ENCODE data around the gene CACYBP.

The CACYBP gene

DNA sequence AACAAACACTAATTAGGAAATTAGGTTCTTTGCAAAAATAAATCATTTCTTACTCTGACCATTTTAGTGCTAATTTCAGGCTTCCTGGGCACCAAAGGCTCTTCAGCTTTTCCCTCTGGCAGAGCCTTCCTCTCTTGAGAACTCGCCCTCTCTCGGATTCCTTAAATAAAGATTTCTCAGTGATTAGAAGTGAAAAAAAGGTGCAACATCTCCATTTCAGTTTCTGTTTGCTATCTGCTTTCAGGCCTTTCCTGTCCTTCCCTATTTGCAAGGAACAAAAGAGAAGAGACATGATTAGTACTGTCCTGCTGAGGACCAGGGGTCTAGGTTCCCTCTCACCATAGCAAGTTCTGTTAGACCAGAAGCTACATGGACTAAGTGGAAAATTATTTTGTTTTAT lies 27.8 kb upstream of the CACYBP start:
- DNase-seq (ENCODE audit: low read depth, low spot score), result no peak

DNA sequence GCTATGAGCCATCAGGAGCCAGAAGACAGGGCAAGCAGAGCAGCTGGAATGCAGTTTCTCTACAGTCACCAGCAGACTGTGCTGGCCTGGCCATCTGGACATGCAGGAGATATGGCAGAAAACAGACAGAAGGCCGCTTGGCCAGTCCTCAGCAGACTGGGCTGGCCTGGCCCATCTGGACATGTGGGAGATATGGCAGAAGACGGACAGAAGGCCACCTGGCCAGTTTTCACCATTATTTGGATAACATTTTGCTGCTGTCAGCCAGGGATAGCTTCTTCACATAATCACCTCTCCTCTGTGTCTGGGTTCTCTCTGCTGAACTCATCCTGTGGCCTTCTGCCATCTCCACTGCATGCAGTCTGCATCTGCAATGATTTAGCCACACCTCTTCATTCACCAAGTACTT lies 25.0 kb upstream of the CACYBP start:
- DNase-seq (ENCODE audit: low read depth, low spot score), result no peak

DNA sequence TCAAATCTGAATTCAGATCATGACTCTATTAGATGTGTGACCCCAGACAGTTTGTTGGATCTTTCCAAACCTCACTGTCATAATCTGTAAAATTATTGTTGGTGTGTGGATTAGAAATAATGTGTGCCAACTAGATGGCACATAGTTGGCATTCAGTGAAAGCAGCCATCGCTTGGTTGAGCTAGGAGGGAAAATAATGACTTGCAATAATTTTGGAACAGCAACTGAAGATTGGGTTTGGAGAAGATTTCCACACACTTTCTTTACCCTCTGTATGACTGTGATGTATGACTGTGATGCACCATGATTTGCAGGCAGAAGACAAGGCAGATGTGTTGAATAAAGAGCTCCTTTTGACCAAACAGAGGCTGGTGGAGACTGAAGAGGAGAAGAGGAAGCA lies 24.0 kb upstream of the CACYBP start:
- DNase-seq (ENCODE audit: low read depth, low spot score), result no peak

DNA sequence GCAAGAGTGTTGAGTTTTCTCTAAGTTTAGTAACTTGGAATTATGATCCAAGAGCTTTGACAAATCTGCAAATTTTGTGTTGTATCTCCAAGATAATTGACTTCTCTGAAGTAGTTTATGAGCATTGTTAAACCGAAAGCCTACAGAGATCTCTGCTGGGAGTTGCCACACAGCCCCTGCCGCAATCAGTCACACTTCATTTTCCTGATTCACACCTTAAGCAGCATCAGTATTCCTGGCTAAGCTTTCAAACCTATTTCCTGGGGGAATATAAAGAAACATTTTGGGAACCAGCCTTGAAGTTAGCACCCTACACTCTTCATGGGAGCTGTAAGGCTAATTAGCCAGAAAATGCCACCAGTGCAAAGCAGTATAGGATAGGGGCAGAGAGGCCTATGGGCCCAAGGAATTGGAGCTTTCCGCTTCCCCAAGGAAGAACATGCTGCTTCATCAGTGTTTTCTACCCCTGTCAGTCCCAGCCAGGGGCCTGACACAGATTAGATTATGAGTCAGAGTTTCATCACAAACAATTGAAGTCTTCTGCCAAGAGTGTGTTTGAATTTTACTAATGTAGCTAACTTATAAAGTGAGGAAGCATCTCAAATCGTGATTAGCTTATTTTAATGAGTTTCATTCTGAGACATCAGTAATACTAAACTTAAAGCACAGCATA lies 23.2 kb upstream of the CACYBP start:
- no peak for DNase-seq (ENCODE audit: low read depth, low spot score)

DNA sequence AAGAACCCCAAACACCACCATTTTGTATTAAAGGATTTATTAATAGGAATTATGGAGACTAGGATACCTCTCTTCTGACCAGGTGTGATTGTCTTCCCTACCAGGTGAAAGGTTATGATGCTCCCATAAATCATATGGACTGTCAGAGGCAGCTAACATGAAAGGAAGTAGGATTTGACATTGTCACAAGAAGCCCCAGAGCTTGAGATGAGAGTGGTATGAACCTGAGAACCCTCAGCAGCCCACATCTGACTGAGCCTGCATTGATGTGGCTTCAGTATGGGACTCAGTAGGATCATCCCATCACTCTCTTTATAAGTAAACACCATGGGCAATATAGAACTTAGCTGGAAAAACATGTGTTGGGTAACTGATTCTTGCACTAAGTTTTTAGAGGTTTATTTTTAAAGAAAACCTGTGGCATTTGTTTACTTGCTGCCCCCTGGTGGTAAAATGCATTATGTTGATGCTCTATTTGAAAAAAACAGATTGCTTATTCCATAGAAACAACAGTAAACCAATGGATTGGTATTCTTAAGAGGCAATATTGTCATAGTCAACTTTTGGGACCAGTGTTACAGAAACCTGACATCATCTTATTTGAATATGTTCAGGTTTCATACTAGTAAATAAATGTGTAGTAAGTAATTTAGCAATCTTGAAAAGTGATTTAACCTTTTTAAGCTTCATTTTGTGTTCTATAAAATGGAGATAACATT lies 16.6 kb upstream of the CACYBP start:
- DNase-seq (ENCODE audit: low read depth, low spot score), result no peak

DNA sequence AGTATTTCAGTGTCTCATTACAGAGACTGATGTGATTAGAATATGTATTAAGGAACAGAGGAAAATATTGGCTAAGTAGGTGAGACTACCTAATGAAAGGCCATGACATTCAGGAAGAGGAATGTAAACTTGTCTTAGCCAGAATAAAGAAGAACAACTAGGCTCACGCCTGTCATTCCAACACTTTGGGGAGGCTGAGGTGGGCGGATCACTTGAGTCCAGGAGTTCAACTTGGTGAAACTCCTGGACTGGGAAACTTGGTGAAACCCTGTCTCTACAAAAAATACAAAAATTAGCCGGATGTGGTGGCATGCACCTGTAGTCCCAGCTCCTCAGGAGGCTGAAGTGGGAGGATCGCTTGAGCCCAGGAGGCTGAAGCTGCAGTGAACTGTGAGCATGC lies 14.8 kb upstream of the CACYBP start:
- DNase-seq (ENCODE audit: low read depth, low spot score), result no peak

DNA sequence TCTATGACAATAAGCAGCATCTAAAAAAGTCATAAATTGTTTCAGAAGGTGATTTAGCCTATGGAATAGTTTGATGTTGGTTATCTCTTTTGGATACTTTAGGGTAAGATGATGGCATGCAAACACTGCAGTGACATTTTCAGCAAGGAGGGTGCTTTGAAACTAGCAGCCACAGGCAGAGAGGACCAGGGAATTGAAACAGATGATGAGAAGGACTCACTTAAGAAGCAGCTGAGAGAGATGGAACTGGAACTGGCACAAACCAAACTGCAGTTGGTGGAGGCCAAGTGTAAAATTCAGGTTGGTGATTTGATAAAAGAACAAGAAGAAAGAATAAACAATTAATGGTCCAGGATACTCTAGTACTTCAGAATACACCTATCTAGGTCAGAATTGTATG lies 11.2 kb upstream of the CACYBP start:
- no peak for DNase-seq (ENCODE audit: low read depth, low spot score)

DNA sequence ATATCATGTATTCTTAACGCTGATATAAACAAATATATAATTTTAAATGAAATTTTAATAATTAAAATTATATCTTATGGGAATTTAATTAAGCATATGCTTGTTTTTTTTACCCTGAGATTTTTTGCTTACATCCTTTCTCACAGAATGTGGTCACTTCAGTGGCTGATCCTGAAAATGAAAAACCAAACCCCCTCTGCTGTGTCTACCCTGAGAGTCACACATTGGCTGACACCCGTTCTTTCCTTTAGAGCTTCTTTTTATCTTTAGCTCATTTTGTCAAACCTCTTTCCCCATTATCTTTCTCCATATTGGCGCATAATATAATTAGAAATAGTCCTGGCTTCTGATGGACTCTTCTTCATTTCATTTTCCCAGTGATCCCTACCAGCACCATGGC lies 10.8 kb upstream of the CACYBP start:
- no peak for DNase-seq (ENCODE audit: low read depth, low spot score)

DNA sequence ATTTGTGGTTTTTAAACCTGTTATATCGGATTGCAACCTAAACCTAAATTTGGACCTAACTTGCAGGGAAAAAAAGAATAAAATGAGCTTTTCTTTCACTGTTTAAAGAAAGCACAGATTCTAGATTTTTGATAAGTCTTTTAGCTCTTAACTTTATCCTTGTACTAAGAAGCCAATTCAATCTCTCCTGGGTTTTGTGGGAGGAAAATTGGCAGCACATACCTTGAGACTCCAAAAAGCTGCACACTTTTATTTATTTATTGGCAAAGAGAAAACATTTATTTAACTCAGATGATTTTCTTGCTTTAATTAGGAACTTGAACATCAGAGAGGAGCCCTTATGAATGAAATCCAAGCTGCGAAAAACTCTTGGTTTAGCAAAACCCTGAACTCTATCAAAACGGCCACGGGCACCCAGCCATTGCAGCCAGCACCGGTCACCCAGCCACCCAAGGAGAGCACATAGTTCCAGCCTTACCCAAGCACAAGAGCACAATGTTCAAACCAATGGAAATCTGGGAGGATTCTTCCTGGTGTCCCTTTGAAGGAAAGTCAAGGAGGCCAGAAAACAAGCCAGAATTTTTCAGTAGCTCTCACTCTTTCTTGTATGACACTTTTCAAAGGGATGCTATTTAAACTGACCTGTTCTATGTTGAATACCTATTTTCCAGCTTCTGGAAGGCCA lies 10.1 kb upstream of the CACYBP start:
- DNase-seq (ENCODE audit: low read depth, low spot score), result no peak

DNA sequence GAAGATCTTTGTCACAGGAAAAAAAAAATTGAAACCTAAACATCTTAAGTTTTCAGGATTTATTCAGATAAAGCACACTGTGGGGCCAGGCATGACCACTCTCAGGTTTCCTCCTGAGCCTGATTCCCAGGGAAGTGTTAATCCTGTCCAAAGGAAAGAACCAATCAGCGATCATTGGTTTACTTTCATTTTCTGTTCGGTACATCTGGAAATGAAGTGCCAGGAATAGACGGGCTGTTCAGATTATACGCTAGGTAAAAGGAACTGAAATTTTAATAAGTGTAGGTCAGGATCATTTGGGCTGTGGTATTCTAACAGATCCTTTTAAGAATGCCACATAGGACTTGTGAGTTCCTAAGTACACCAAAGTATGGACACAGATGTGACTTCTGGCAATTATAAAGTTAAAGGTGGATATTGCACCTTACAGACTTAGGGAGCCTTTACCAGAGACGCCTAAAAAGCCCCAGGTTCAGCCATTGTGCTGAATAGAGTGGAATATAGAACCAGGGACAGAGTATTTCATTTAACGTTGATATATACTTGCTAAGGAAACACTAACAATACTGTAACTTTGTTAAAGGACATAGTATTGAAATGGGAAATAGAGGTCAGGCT lies 9.3 kb upstream of the CACYBP start:
- DNase-seq (ENCODE audit: low read depth, low spot score), result no peak

DNA sequence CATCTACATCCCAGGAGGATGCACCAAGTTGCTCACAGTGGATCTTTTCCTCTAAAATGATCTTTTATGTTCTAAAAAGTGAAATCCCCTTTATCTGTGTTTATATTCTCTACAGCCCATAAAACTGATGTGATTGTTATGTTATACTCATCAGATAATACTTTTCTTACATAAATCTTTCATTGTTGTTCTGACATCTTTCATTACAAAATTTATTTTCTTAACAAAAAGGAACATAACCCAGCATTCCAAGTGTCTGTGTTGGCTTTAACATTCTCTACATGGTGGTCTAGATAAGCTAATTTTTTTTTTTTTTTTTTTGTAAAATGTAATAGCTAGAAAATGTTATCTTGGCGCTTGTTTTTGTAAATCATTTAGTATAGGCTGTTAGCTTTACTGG lies 8.3 kb upstream of the CACYBP start:
- DNase-seq (ENCODE audit: low read depth, low spot score), result no peak

DNA sequence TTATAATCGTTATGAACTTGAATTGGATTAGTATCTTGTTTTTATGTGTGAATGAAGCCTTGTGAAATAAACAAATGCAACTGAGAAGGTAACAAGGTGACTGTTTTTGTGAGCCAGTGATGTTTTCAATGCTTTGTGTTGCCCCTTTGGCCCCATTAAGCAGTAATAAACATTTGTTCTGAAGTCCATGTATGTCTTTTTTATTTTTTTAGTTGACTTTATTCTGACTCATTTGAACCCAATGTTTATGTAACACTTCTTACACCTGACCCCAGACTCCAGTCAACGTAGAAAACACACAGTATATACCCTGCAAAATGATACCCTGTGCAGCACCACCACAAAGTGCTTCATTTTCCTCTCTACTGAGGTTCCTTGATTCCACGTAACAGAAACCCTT lies 4.6 kb upstream of the CACYBP start:
- DNase-seq (ENCODE audit: low read depth, low spot score), result no peak

DNA sequence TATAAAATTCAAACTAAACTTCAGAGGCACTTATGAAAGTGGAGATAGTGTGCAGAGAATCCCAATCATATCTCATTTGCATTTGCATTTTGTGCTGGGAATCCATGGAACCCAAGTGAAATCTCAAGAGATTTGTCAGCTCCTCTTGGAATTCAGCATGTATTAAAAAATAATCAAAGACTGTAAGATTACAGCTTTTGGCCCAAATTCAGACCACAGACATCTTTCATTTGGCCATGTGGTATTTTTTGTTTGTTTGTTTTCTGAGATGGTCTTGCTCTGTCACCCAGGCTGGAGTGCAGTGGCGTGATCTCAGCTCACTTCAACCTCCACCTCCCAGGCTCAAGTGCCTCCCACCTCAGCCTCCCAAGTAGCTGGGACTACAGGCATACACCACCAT lies 3.8 kb upstream of the CACYBP start:
- no peak for DNase-seq (ENCODE audit: low read depth, low spot score)

DNA sequence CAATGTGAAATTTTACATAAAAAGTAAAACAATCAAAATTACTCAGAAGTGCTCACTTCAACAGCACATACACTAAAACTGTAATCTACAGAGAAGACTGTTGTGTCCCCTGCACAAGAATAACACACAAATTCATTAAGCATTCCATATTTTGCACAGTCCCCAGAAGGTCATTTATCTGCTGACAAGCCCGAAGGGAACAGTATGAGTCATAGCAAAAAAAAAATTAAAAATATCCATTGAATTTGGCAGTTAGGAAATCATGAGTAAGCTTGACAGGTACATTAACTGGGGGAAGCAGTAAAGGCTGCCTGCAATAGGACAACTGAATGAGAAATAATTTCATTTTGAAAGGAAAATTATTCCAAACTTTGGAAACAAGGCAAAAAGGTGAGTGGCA lies 3.3 kb upstream of the CACYBP start:
- DNase-seq (ENCODE audit: low read depth, low spot score), result no peak

DNA sequence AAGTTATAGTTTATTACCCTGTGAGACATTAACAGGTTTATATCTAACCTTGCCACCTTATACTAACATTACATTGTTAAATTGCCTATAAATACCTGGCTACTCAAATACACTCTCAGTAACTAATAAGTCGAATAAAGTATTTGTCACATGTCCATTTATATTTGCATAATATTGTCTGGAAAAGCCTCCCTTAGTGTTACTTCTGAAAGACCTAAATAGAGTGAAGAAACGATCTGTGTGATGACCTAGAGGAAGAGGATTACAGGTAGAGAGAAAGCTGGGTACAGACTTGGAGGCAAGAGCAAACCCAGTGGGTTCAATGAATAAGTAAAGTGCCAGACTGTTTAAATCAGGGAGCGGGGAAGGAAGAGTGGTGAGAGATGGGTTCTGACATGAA lies 2.7 kb upstream of the CACYBP start:
- no peak for DNase-seq (ENCODE audit: low read depth, low spot score)

DNA sequence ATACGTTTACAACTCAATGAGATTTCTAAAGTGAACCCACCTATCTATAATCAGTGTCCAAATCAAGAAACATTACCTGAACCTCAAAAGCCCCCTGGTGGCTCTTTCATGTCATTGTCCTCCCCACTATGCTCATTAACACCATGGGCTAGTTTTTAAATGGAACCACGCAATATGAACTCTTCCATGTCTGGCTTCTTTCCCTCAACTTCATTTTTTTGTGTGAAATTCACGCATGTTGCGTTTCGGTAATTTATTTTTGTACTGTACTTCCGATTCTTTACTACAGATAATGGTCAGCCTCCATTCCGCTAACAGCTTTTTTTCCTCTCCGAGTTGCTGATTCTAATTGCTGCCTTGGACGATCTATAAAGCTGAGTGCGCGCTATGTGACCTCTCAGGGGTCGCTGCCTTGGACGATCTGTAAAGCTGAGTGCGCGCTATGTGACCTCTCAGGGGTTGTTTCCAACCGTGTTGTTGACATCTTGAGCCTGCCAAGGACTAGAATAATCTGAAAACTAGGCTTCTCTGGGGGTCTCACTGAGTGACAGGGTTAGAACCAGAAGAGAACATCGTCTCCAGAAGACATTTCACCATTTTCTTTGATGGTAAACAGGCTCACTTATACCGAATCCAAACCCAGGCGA lies 1.1 kb upstream of the CACYBP start:
- no peak for DNase-seq (ENCODE audit: low read depth, low spot score)

DNA sequence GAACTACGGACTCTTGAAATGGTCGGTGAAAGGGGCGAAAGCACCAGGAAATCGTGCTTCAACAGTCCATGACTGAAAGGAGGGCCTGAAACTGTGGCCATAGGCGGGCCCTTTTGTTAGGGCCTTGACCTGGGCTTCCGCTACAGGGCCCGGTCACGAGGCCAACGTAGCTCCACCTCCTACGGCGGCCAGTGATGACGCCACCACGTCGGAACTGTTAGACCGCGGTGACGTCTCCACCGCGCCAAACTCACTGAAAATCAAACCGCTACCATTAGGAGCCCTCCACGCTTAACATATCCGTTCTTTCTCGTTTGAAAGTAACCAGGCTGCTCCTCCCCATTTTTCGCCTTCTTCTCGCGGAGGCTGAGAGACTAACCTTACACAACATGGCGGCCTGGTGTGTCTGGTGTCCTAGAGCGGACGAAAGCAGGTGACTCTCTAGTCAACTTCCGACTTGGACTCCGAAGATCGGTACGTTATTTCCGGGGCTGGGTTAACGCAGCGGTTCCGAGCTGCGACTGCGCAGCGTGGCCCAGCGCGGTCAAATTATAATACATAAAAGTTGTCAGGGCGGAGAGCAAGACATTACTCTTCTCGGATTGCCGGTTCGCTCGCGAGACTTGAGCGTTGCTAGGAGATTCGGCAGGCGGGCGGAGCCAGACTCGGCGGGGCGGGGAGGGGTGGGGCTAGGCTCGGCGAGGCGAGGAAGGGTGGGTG lies 371 bp upstream of the CACYBP start:
- peak; percentile 99 for DNase-seq (ENCODE audit: low read depth, low spot score)

DNA sequence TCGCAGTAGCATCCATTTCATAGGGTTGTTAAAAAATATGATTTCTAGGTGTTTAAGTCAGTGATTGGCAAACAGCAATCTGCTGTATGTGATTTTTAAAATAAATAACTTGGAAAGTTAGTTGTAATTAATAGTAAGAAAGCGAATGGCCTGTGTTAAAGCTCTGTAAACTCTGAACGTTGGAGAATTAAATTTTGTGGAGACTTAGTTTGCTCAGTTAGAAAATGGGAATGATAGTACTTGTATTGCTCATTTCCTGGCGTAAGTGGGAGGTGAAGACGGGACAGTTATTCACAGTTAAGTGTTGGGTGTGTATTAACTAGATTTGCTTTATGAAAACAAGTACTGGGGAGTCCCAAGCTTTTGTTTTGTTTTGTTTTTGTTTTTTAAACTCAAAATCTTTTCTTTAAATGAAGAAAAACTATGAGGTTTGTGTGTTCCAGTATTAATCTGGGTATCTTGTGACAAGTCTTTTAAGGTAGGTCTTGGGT lies 995 bp downstream of the CACYBP start:
- DNase-seq (ENCODE audit: low read depth, low spot score), result no peak

DNA sequence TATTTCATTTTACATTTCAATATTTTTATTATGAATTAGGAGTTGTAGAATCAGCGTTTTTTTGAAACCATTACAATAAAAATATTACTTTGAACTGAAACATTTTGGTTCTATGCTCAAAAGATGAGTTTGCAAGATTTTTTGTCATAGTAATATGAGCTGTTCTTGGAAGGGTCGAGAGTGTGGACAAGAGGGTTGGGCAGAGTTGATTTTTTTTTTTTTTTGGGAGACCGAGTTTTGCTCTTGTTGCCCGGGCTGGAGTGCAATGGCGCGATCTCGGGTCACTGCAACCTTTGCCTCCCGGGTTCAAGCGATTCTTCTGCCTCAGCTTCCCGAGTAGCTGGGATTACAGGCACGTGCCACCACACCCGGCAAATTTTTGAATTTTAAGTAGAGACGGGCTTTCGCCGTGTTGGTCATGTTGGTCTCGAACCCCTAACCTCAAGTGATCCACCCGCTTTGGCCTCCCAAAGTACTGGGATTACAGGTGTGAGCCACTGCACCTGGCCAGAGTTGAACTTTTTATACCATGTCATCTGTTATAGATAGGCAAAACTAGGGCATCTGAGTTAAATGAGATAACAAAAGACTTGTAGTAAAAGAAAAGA lies 3.3 kb downstream of the CACYBP start:
- no peak for DNase-seq (ENCODE audit: low read depth, low spot score)

DNA sequence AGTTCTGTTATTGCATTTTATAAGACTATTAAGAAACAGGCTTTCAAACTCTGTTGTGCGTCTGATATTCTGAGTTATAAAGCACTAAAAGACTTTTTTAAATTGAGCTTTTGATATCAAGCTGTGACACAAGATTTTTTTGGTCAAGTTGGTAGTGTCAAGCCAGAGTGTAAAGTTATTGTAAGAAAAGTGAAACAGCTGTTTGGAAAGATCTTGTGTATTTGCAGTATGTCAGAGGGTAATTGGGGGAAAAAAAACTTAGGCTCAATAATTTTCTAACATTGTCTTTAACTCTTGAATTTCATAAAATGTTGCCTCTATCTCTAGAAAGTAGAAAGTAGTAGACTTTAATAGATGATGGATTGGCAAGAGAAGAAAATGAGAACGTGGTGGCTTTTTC lies 3.8 kb downstream of the CACYBP start:
- no peak for DNase-seq (ENCODE audit: low read depth, low spot score)

Data from brain pericyte (primary cell).